Karpas-422 (cell line): ENCODE results near the gene PIGC. TPM values are rescaled to one million over a fixed set of nuclear protein-coding genes. Genes with fewer than 3 reads are reported as not detected.

Experiments
- DNase-seq: peaks from one replicate; pipeline ENCODE4 v3.0.0-alpha.2; 2015
- H2AFZ ChIP-seq: fragments of 200-600 bp; sonication (generic); 2 replicates; pipeline ENCODE4 v1.6.1; 2014; ENCODE audit warnings: antibody characterized with exemption, low read length, mixed read lengths
- H3K27ac ChIP-seq: fragments of 200-600 bp; sonication (generic); 2 replicates; pipeline ENCODE4 v1.5.1; 2014; ENCODE audit warnings: mild to moderate bottlenecking, low read length, moderate library complexity
- H3K27me3 ChIP-seq: fragments of 200-600 bp; sonication (generic); 2 replicates; pipeline ENCODE4 v1.6.1; 2014; ENCODE audit warnings: low read length, mixed read lengths
- H3K36me3 ChIP-seq: fragments of 200-600 bp; sonication (generic); 2 replicates; pipeline ENCODE4 v1.6.1; 2014; ENCODE audit warnings: low read length, mixed read lengths; ENCODE audit not compliant: insufficient read depth
- H3K4me1 ChIP-seq: fragments of 200-600 bp; sonication (generic); 2 replicates; pipeline ENCODE4 v1.6.1; 2014; ENCODE audit warnings: mild to moderate bottlenecking, low read length, mixed read lengths
- H3K4me2 ChIP-seq: fragments of 200-600 bp; sonication (generic); 2 replicates; pipeline ENCODE4 v1.6.1; 2014; ENCODE audit warnings: low read length, low read depth, mild to moderate bottlenecking; ENCODE audit not compliant: poor library complexity, severe bottlenecking
- H3K4me3 ChIP-seq: fragments of 200-600 bp; sonication (generic); 2 replicates; pipeline ENCODE4 v1.5.1; 2014; ENCODE audit warnings: mild to moderate bottlenecking, antibody characterized with exemption, low read length, mixed read lengths
- H3K79me2 ChIP-seq: fragments of 200-600 bp; sonication (generic); 2 replicates; pipeline ENCODE4 v1.6.1; 2014; ENCODE audit warnings: mild to moderate bottlenecking, low read length, mixed read lengths
- H3K9ac ChIP-seq: fragments of 200-600 bp; sonication (generic); 2 replicates; pipeline ENCODE4 v1.6.0; 2014; ENCODE audit warnings: low read length
- H3K9me2 ChIP-seq: fragments of 200-600 bp; sonication (generic), shearing (Covaris generic); replicated peaks from 2 replicates; pipeline ENCODE4 v1.6.0; 2014; ENCODE audit warnings: mild to moderate bottlenecking, low read length, moderate library complexity; ENCODE audit not compliant: insufficient read depth
- H3K9me3 ChIP-seq: fragments of 300-700, 200-600 bp; sonication (generic); 2 replicates; pipeline ENCODE4 v1.6.1; 2014; ENCODE audit warnings: low read length, mixed read lengths
- H4K20me1 ChIP-seq: fragments of 200-600 bp; sonication (generic); 2 replicates; pipeline ENCODE4 v1.6.1; 2014; ENCODE audit warnings: mild to moderate bottlenecking, antibody characterized with exemption, low read length, low read depth; ENCODE audit not compliant: insufficient read depth
- total RNA-seq: library from RNA; depleted of rRNA; stranded (reverse); fragments of >200 nt; shearing (Covaris generic); gene quantifications from 2 replicates; pipeline ENCODE4 v1.2.3, GENCODE V29; 2014; ENCODE audit warnings: low replicate concordance

Gene PIGC
- total RNA-seq, 1 experiment from 2014 or later: 24.7 TPM

DNA sequence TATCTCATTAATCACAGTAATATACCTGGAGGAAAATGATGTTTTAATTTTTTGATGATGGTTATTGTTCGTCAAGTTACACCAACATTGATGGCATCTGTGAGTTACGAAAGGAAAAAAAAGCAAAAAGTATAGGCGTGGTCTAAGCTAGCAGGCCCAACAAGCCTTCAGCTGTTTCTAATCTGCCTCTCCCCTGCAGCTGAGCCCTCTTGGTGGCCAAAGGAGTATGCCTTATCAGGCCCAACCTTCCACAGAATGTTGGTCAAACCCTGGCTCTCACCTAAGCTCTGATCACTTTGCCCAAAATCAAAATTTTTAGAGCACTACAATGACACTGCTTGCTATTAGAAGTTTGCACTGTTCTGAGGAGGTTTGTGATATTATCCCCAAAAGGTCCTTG lies 18.5 kb downstream of the PIGC start:
- no peaks in the 10 kb centered on the region for H3K79me2 ChIP-seq
- H3K36me3 ChIP-seq: no peaks in the 10 kb centered on the region
- no peak overlapping the region for H3K4me3 ChIP-seq
- H2AFZ ChIP-seq: no peak overlapping the region
- peaks cover 6% of the 10 kb centered on the region; the same call in 1 of the 2 replicates for H4K20me1 ChIP-seq
- H3K4me2 ChIP-seq: no peak overlapping the region
- H3K27ac ChIP-seq: no peak overlapping the region
- no peak overlapping the region for H3K9ac ChIP-seq
- H3K9me3 ChIP-seq: no peaks in the 10 kb centered on the region
- no peaks in the 10 kb centered on the region for H3K27me3 ChIP-seq
- no peaks in the 10 kb centered on the region for H3K4me1 ChIP-seq
- no peak for DNase-seq
- no peaks in the 10 kb centered on the region for H3K9me2 ChIP-seq

- no peaks in the 10 kb centered on the region for H3K9me3 ChIP-seq
- DNase-seq: no peak
- H3K27me3 ChIP-seq: no peaks in the 10 kb centered on the region
- no peak overlapping the region for H3K9ac ChIP-seq
- no peaks in the 10 kb centered on the region for H3K9me2 ChIP-seq
- H3K4me1 ChIP-seq: no peaks in the 10 kb centered on the region
- H3K79me2 ChIP-seq: no peaks in the 10 kb centered on the region
- H3K36me3 ChIP-seq: no peaks in the 10 kb centered on the region
- no peak overlapping the region for H3K4me2 ChIP-seq
- H2AFZ ChIP-seq: no peak overlapping the region
- H3K27ac ChIP-seq: no peak overlapping the region
- no peak overlapping the region for H3K4me3 ChIP-seq
- peaks cover 6% of the 10 kb centered on the region; the same call in 1 of the 2 replicates for H4K20me1 ChIP-seq
Observed at GRCh38 chr1:172423336-172423735, 20.5 kb downstream of the PIGC start.

DNA sequence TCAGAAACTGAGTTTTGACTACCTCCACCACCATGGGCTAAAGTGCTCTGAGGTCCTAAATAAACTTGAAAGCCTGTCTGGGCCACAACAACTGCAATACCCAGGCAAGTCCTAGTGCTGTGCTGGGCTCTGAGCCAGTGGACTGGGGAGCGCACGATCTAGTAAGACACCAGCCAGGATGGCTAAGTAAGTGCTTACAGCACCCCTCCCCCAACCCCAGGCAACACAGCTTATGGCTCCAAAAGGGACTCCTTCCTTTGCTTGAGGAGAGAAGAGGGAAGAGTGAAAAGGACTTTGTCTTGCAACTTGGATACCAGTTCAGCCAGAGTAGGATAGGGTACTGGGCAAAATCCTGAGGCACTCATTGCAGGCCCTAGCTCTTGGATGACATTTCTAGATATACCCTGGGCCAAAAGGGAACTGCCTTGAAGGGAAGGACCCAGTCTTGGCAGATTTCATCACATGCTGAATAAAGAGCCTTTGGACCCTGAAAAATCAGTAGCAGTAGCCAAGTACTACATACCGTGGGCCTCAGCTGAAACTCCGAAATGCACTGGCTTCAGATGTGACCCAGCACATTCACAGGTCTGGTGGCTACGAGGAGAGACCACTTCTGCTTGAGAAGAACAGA lies 21.8 kb downstream of the PIGC start:
- Histone ChIP-seq H3K36me3 (no peaks in the 10 kb centered on the region), H3K9me3 (no peaks in the 10 kb centered on the region), H3K4me3 (no peak overlapping the region), H2AFZ (no peak overlapping the region), H3K4me1 (no peaks in the 10 kb centered on the region), H3K79me2 (no peaks in the 10 kb centered on the region), H3K27me3 (no peaks in the 10 kb centered on the region), H4K20me1 (peaks cover 2% of the 10 kb centered on the region; the same call in 1 of the 2 replicates), H3K9ac (no peak overlapping the region), H3K9me2 (no peaks in the 10 kb centered on the region), H3K27ac (no peak overlapping the region), H3K4me2 (no peak overlapping the region)
- DNase-seq: no peak

GRCh38 chr1:172420385-172420784 lies 23.5 kb downstream of the PIGC start, which contains the start of gene C1orf105:
Gene C1orf105 (plus strand): TSS chr1:172420685. CDS start chr1:172420886, 201 bp downstream.
- no peaks in the 10 kb centered on the region for H3K36me3 ChIP-seq
- no peak within 1 kb of the TSS for H3K4me2 ChIP-seq
- H2AFZ ChIP-seq: no peak within 1 kb of the TSS
- H3K79me2 ChIP-seq: no peaks in the 10 kb centered on the region
- no peak for DNase-seq
- no peaks in the 10 kb centered on the region for H3K4me1 ChIP-seq
- H3K27me3 ChIP-seq: no peaks in the 10 kb centered on the region
- no peaks in the 10 kb centered on the region for H3K9me3 ChIP-seq
- H3K9me2 ChIP-seq: no peaks in the 10 kb centered on the region
- no peak within 1 kb of the TSS for H3K27ac ChIP-seq
- no peak within 1 kb of the TSS for H3K9ac ChIP-seq
- no peaks in the 10 kb centered on the region; the same call in 1 of the 2 replicates for H4K20me1 ChIP-seq
- H3K4me3 ChIP-seq: no peak within 1 kb of the TSS

GRCh38 chr1:172417557-172417956 lies 26.3 kb downstream of the PIGC start:
- H2AFZ ChIP-seq: no peak overlapping the region
- H3K79me2 ChIP-seq: no peaks in the 10 kb centered on the region
- no peaks in the 10 kb centered on the region for H3K36me3 ChIP-seq
- H3K9ac ChIP-seq: no peak overlapping the region
- no peak overlapping the region for H3K4me3 ChIP-seq
- DNase-seq: no peak
- H3K27me3 ChIP-seq: no peaks in the 10 kb centered on the region
- no peaks in the 10 kb centered on the region for H3K4me1 ChIP-seq
- H3K27ac ChIP-seq: no peak overlapping the region
- H3K9me2 ChIP-seq: no peaks in the 10 kb centered on the region
- no peaks in the 10 kb centered on the region; the same call in 1 of the 2 replicates for H4K20me1 ChIP-seq
- no peak overlapping the region for H3K4me2 ChIP-seq
- H3K9me3 ChIP-seq: no peaks in the 10 kb centered on the region

DNA sequence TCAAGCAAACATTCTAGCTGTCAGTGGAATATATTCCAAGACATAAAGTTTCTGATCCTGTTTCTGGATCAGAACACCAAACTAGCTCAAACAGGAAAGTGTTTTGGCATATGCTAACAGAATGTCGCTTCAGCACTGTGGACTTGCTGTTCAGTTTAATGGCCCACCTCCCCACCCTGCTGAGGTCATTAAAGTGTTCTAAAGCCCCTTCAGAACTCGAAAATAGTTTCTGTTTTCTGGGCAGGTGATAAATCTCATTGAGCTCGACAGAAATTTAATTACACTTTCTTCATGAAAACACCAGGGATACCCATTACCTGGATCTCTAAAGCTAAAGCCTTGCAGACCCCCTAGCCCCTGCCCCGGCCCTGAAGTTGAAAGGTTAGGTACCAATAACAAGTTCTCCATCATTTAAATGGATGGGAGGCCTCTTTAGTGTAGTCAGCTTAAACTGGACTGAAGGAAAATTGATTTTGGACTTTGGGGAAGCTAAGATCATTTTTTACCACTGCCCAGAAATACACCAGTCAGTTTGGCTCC lies 27.3 kb downstream of the PIGC start:
- Histone ChIP-seq H3K9me2 (no peaks in the 10 kb centered on the region), H3K9me3 (no peaks in the 10 kb centered on the region), H3K79me2 (no peaks in the 10 kb centered on the region), H3K9ac (no peak overlapping the region), H3K4me2 (no peak overlapping the region), H3K27me3 (no peaks in the 10 kb centered on the region), H3K36me3 (no peaks in the 10 kb centered on the region), H2AFZ (no peak overlapping the region), H3K4me3 (no peak overlapping the region), H4K20me1 (no peaks in the 10 kb centered on the region; the same call in 1 of the 2 replicates), H3K27ac (no peak overlapping the region), H3K4me1 (no peaks in the 10 kb centered on the region)
- DNase-seq: no peak

DNA sequence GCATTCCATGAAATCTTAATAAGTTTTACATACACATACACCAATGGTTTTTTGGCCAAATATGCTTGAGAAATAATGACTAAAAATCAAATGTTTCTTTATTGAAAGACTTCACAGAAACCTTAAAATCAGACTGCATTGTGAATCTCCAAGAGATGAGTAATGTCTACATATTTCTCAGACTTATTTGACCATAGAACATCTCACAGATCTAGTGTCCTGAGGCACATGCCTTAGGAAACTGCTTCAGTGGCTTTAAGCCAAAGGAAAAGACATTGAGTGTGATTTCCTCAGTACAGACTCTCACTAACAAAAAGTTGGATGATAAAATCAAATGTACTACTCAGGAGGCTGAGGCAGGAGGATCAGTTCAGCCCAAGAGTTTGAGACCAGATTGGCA lies 29.5 kb downstream of the PIGC start:
- no peak for DNase-seq
- no peak overlapping the region for H2AFZ ChIP-seq
- H3K9ac ChIP-seq: no peak overlapping the region
- H3K9me2 ChIP-seq: no peaks in the 10 kb centered on the region
- H3K4me3 ChIP-seq: no peak overlapping the region
- H3K4me1 ChIP-seq: no peaks in the 10 kb centered on the region
- H3K27me3 ChIP-seq: no peaks in the 10 kb centered on the region
- no peaks in the 10 kb centered on the region for H3K36me3 ChIP-seq
- H4K20me1 ChIP-seq: no peaks in the 10 kb centered on the region
- no peaks in the 10 kb centered on the region for H3K9me3 ChIP-seq
- no peaks in the 10 kb centered on the region for H3K79me2 ChIP-seq
- H3K4me2 ChIP-seq: no peak overlapping the region
- H3K27ac ChIP-seq: no peak overlapping the region

DNA sequence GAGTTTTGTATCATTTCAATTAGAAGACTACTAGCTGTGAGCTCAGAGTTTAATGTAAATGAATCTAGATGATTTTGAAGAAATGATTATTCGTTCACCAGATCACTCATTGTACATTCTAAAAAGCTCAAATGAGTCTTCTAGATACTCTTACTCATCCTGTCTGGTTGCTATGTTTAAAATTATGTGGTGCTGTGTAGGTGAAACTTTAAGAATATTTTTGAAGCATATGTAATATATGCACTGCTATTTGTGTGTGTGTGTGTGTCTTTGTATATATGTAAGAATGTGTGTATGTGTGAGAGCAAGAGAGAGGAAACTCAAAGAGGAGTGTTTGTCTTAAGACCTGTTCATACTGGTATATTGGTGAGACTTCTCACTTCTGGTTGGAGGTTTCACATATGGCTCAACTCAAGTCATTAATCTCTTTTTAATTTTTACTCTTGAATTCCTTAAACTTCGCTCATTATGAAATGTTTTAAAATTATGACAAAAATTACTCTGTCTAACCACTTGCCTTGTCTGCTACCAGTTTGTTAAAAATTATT lies 32.0 kb downstream of the PIGC start:
- H3K9me2 ChIP-seq: no peaks in the 10 kb centered on the region
- H3K27me3 ChIP-seq: no peaks in the 10 kb centered on the region
- no peaks in the 10 kb centered on the region for H3K36me3 ChIP-seq
- no peak overlapping the region for H2AFZ ChIP-seq
- H3K4me3 ChIP-seq: no peak overlapping the region
- no peak overlapping the region for H3K27ac ChIP-seq
- no peaks in the 10 kb centered on the region for H3K4me1 ChIP-seq
- H3K9ac ChIP-seq: no peak overlapping the region
- H3K4me2 ChIP-seq: no peak overlapping the region
- H4K20me1 ChIP-seq: no peaks in the 10 kb centered on the region
- H3K79me2 ChIP-seq: no peaks in the 10 kb centered on the region
- H3K9me3 ChIP-seq: no peaks in the 10 kb centered on the region
- no peak for DNase-seq
